Medulla oblongata (tissue), 1 donor: ENCODE data around the gene RHOT1.

Experiments
- DNase-seq: peaks from one replicate; pipeline ENCODE4 v3.0.0-alpha.2; 2015; ENCODE audit errors: extremely low spot score

The RHOT1 gene

GRCh38 chr17:32268734-32269288 lies 126.5 kb downstream of the RHOT1 start:
- DNase-seq: no peak

- peak; percentile 45 for DNase-seq
Measured at GRCh38 chr17:32269377-32269776, 127.1 kb downstream of the RHOT1 start.

GRCh38 chr17:32271844-32272243 lies 129.5 kb downstream of the RHOT1 start:
- DNase-seq: no peak

- DNase-seq: no peak
Measured at GRCh38 chr17:32274101-32274500, 131.8 kb downstream of the RHOT1 start.

GRCh38 chr17:32274643-32275042 lies 132.3 kb downstream of the RHOT1 start:
- no peak for DNase-seq
